MM.1S (cell line): ENCODE data around the gene SMOC1.
"Not testable (repeated sequence)": the region's sequence is repeated elsewhere in the genome, so short reads cannot be mapped to it uniquely, and the experiment has no call there.

ENCODE experiments used
- DNase-seq: peaks from one replicate; pipeline ENCODE4 v3.0.0-alpha.2; 2015
- H2AFZ ChIP-seq: fragments of 300-600 bp; sonication (generic); 2 replicates; pipeline ENCODE4 v1.6.0; 2016; ENCODE audit warnings: antibody characterized with exemption, low read length
- H3F3A ChIP-seq: fragments of 300-600 bp; sonication (generic); 2 replicates; pipeline ENCODE4 v1.6.1; 2016; ENCODE audit warnings: mild to moderate bottlenecking, antibody characterized with exemption, low read length, moderate library complexity, mixed read lengths; ENCODE audit not compliant: insufficient read depth
- H3K27ac ChIP-seq: fragments of 300-600 bp; sonication (generic); 2 replicates; pipeline ENCODE4 v1.5.1; 2016; ENCODE audit warnings: mild to moderate bottlenecking, low read length
- H3K27me3 ChIP-seq: fragments of 300-600 bp; sonication (generic); replicated peaks from 2 replicates; pipeline ENCODE4 v1.6.0; 2016; ENCODE audit warnings: low read length; ENCODE audit not compliant: insufficient read depth
- H3K36me3 ChIP-seq: fragments of 300-600 bp; sonication (generic); replicated peaks from 2 replicates; pipeline ENCODE4 v1.6.1; 2016; ENCODE audit warnings: mild to moderate bottlenecking, low read length, mixed read lengths; ENCODE audit not compliant: insufficient read depth
- H3K4me1 ChIP-seq: fragments of 300-600 bp; sonication (generic); 2 replicates; pipeline ENCODE4 v1.6.1; 2016; ENCODE audit warnings: low read length, mixed read lengths
- H3K4me2 ChIP-seq: fragments of 300-600 bp; sonication (generic); 2 replicates; pipeline ENCODE4 v1.6.0; 2016; ENCODE audit warnings: low read depth, low read length
- H3K4me3 ChIP-seq: fragments of 300-600 bp; sonication (generic); 2 replicates; pipeline ENCODE4 v1.5.1; 2016; ENCODE audit warnings: low read length, mixed read lengths
- H3K79me2 ChIP-seq: fragments of 300-600 bp; sonication (generic); 2 replicates; pipeline ENCODE4 v1.6.1; 2016; ENCODE audit warnings: mixed run types, low read length, mixed read lengths
- H3K9ac ChIP-seq: fragments of 300-600 bp; sonication (generic); 2 replicates; pipeline ENCODE4 v1.6.1; 2016; ENCODE audit warnings: low read length, mixed read lengths
- H3K9me2 ChIP-seq: fragments of 300-600 bp; sonication (generic); replicated peaks from 2 replicates; pipeline ENCODE4 v1.6.1; 2016; ENCODE audit warnings: mild to moderate bottlenecking, low read length, mixed read lengths; ENCODE audit not compliant: insufficient read depth
- H3K9me3 ChIP-seq: fragments of 300-600 bp; sonication (generic); replicated peaks from 2 replicates; pipeline ENCODE4 v1.6.1; 2016; ENCODE audit warnings: mild to moderate bottlenecking, low read length, mixed read lengths; ENCODE audit not compliant: insufficient read depth
- H4K20me1 ChIP-seq: fragments of 300-600 bp; sonication (generic); 2 replicates; pipeline ENCODE4 v1.6.1; 2016; ENCODE audit warnings: mild to moderate bottlenecking, low read length, moderate library complexity, mixed read lengths; ENCODE audit not compliant: insufficient read depth
- CTCF ChIP-seq: fragments of 300-600 bp; sonication (generic); IDR thresholded peaks from 2 replicates; pipeline ENCODE4 v1.5.1; 2016; ENCODE audit warnings: antibody characterized with exemption, low read length, mixed read lengths
- EZH2 ChIP-seq: fragments of 300-600 bp; sonication (generic); optimal IDR thresholded peaks from 2 replicates; pipeline ENCODE3; 2017; ENCODE audit warnings: low read depth, mild to moderate bottlenecking, antibody characterized with exemption, low read length, mixed read lengths
- EZH2phosphoT487 ChIP-seq: fragments of 300-600 bp; sonication (generic); IDR thresholded peaks from 2 replicates; pipeline ENCODE4 v1.6.1; 2018; ENCODE audit warnings: antibody characterized with exemption, low read length

The SMOC1 gene

GRCh38 chr14:69900603-69901002 lies 21.4 kb downstream of the SMOC1 start:
- no peaks in the 10 kb centered on the region for H3K36me3 ChIP-seq
- no peaks in the 10 kb centered on the region for H3K9me3 ChIP-seq

GRCh38 chr14:69901113-69901951 lies 22.1 kb downstream of the SMOC1 start:
- Histone ChIP-seq H3K4me1 (peaks cover 31% of the 10 kb centered on the region), H3K27me3 (no peaks in the 10 kb centered on the region), H3K36me3 (no peaks in the 10 kb centered on the region), H2AFZ (no peak overlapping the region), H3K27ac (no peak overlapping the region), H3F3A (peaks cover 9% of the 10 kb centered on the region; the same call in 1 of the 2 replicates), H3K9me2 (no peaks in the 10 kb centered on the region), H3K9ac (no peak overlapping the region), H3K9me3 (no peaks in the 10 kb centered on the region), H3K4me3 (no peak overlapping the region), H3K79me2 (peaks cover 31% of the 10 kb centered on the region), H4K20me1 (no peaks in the 10 kb centered on the region), H3K4me2 (no peak overlapping the region)
- DNase-seq, result no peak
- TF ChIP-seq EZH2phosphoT487 (no peak), EZH2 (no peak), CTCF (no peak)

More at GRCh38 chr14:69900603-69901002, 21.4 kb downstream of the SMOC1 start:
- Histone ChIP-seq H3K4me3 (no peak overlapping the region), H3F3A (peaks cover 15% of the 10 kb centered on the region), H4K20me1 (no peaks in the 10 kb centered on the region), H3K27ac (no peak overlapping the region), H3K9me2 (no peaks in the 10 kb centered on the region), H2AFZ (no peak overlapping the region), H3K27me3 (no peaks in the 10 kb centered on the region), H3K4me2 (no peak overlapping the region), H3K9ac (no peak overlapping the region), H3K4me1 (peaks cover 24% of the 10 kb centered on the region), H3K79me2 (peaks cover 31% of the 10 kb centered on the region)
- no peak for DNase-seq
- TF ChIP-seq EZH2 (no peak), EZH2phosphoT487 (no peak), CTCF (no peak)

GRCh38 chr14:69903046-69903445 lies 23.8 kb downstream of the SMOC1 start:
- Histone ChIP-seq H3F3A (peaks cover 21% of the 10 kb centered on the region), H3K79me2 (peaks cover 29% of the 10 kb centered on the region), H3K4me1 (peaks cover 41% of the 10 kb centered on the region)
- not testable (repeated sequence) for H3K9me2 ChIP-seq, H2AFZ ChIP-seq, H3K9me3 ChIP-seq, H3K4me2 ChIP-seq, DNase-seq, H3K9ac ChIP-seq, H3K27me3 ChIP-seq, H3K4me3 ChIP-seq, H3K36me3 ChIP-seq, H3K27ac ChIP-seq, H4K20me1 ChIP-seq

- H3K9me2 ChIP-seq, result no peaks in the 10 kb centered on the region
- H3K36me3 ChIP-seq, result no peaks in the 10 kb centered on the region
- no peak for TF ChIP-seq CTCF
- no peak for TF ChIP-seq EZH2phosphoT487
- TF ChIP-seq EZH2, result no peak
- H3K27me3 ChIP-seq, result no peaks in the 10 kb centered on the region
- H3K79me2 ChIP-seq, result peaks cover 22% of the 10 kb centered on the region
- H3K9me3 ChIP-seq, result no peaks in the 10 kb centered on the region
- H3K4me1 ChIP-seq, result peaks cover 45% of the 10 kb centered on the region
- no peak overlapping the region for H3K4me3 ChIP-seq
- peaks cover 32% of the 10 kb centered on the region for H3F3A ChIP-seq
- no peak overlapping the region for H2AFZ ChIP-seq
- H3K9ac ChIP-seq, result no peak overlapping the region
- H3K27ac ChIP-seq, result peak overlapping the region; percentile 70; the same call in 1 of the 2 replicates
- H4K20me1 ChIP-seq, result no peaks in the 10 kb centered on the region
- H3K4me2 ChIP-seq, result peak overlapping the region; percentile 47; the same call in 1 of the 2 replicates
- DNase-seq, result peak; percentile 18
Measured at GRCh38 chr14:69904246-69904645, 25.0 kb downstream of the SMOC1 start.
